ENCODE results near the gene DPH1. TPM values are rescaled to one million over a fixed set of nuclear protein-coding genes. Genes with fewer than 3 reads are reported as not detected.
"Not testable (repeated sequence)": the region's sequence is repeated elsewhere in the genome, so short reads cannot be mapped to it uniquely, and the experiment has no call there.

Gene DPH1
- total RNA-seq, 1 experiment from 2014 or later = 16.5 TPM

GRCh38 chr17:2008332-2009126 lies 21.4 kb upstream of the DPH1 start:
- no peak for DNase-seq (ENCODE audit: low spot score)

GRCh38 chr17:2009737-2010136 lies 20.2 kb upstream of the DPH1 start:
- DNase-seq (ENCODE audit: low spot score) = no peak

- DNase-seq (ENCODE audit: low spot score) = peak; percentile 58
Measured at GRCh38 chr17:2011411-2012371, 18.3 kb upstream of the DPH1 start.

- DNase-seq (ENCODE audit: low spot score) = no peak
Measured at GRCh38 chr17:2012499-2012898, 17.5 kb upstream of the DPH1 start.

GRCh38 chr17:2013220-2013993 lies 16.5 kb upstream of the DPH1 start:
- DNase-seq (ENCODE audit: low spot score) = not testable (repeated sequence)

GRCh38 chr17:2013994-2014317 lies 16.0 kb upstream of the DPH1 start:
- no peak for DNase-seq (ENCODE audit: low spot score)

- no peak for DNase-seq (ENCODE audit: low spot score)
Measured at GRCh38 chr17:2015314-2015713, 14.6 kb upstream of the DPH1 start.

GRCh38 chr17:2016494-2016893 lies 13.5 kb upstream of the DPH1 start:
- no peak for DNase-seq (ENCODE audit: low spot score)

- no peak for DNase-seq (ENCODE audit: low spot score)
Measured at GRCh38 chr17:2017274-2017941, 12.5 kb upstream of the DPH1 start.

- no peak for DNase-seq (ENCODE audit: low spot score)
Measured at GRCh38 chr17:2018716-2019510, 11.0 kb upstream of the DPH1 start.

- no peak for DNase-seq (ENCODE audit: low spot score)
Measured at GRCh38 chr17:2019723-2020122, 10.2 kb upstream of the DPH1 start.

GRCh38 chr17:2020721-2021120 lies 9.2 kb upstream of the DPH1 start:
- no peak for DNase-seq (ENCODE audit: low spot score)

GRCh38 chr17:2022647-2023240 lies 7.2 kb upstream of the DPH1 start:
- DNase-seq (ENCODE audit: low spot score) = no peak

GRCh38 chr17:2023256-2023655 lies 6.7 kb upstream of the DPH1 start:
- no peak for DNase-seq (ENCODE audit: low spot score)

- DNase-seq (ENCODE audit: low spot score) = no peak
Measured at GRCh38 chr17:2023692-2024571, 6.0 kb upstream of the DPH1 start.

GRCh38 chr17:2024572-2025219 lies 5.3 kb upstream of the DPH1 start:
- DNase-seq (ENCODE audit: low spot score) = no peak

GRCh38 chr17:2025220-2025621 lies 4.7 kb upstream of the DPH1 start, which contains the start of gene RTN4RL1:
TSS of gene RTN4RL1 (minus strand) at chr17:2025334. CDS start at chr17:2024865, 469 bp downstream.
- DNase-seq (ENCODE audit: low spot score) = peak; percentile 41

- peak; percentile 36 for DNase-seq (ENCODE audit: low spot score)
Measured at GRCh38 chr17:2025622-2026309, 4.2 kb upstream of the DPH1 start.
